Endothelial cell of umbilical vein (primary cell): ENCODE results near the gene DACH2. TPM values are rescaled to one million over a fixed set of nuclear protein-coding genes. Genes with fewer than 3 reads are reported as not detected.

Experiments used
- BruUV-seq: library from RNA; stranded (reverse); fragments of 400-500 nt; replicated peaks from 2 replicates; lab custom pipeline; 2021; lab: Mats Ljungman, UMichigan
- CTCF ChIA-PET: fragments of 300-600, 350-600 bp; sonication (Branson Sonifier 250); formaldehyde crosslinking; loops from one replicate; lab custom pipeline; 2021; ENCODE audit warnings: antibody characterized with exemption, inconsistent platforms; lab: Charles Lee
- POLR2A ChIA-PET: fragments of 300-600, 350-600 bp; sonication (Branson Sonifier 250); formaldehyde crosslinking; loops from one replicate; lab custom pipeline; 2021; ENCODE audit warnings: antibody characterized with exemption, inconsistent platforms; lab: Charles Lee
- DNase-seq: peaks from one replicate; pipeline ENCODE4 v3.0.0-alpha.2; 2011; ENCODE audit warnings: low read depth, low spot score
- FAIRE-seq: peaks from 2 replicates; lab custom pipeline; 2011; peaks lifted over from hg19 to GRCh38; lab: Jason Lieb, UNC
- H2AFZ ChIP-seq: 2 replicates; pipeline ENCODE4 v1.6.0; 2012; ENCODE audit warnings: low read depth, low read length, control low read depth, inconsistent platforms
- H3K27ac ChIP-seq: 2 replicates; pipeline ENCODE4 v1.5.1; 2011; ENCODE audit warnings: low read depth, mild to moderate bottlenecking, control low read depth, low read length, moderate library complexity; ENCODE audit not compliant: insufficient read depth
- H3K27me3 ChIP-seq, 2 experiments: 2 replicates each; pipeline versions ENCODE4 v1.6.0 to v1.6.1; 2011; ENCODE audit warnings: low read length in 2 of 2, mixed read lengths in 1 of 2; ENCODE audit not compliant: control insufficient read depth in 2 of 2, insufficient read depth in 2 of 2
- H3K36me3 ChIP-seq, 2 experiments: 2 replicates in 1 of 2; 3 replicates in 1 of 2; pipeline ENCODE4 v1.5.1; 2011; ENCODE audit warnings: low read length in 2 of 2, mild to moderate bottlenecking in 1 of 2, moderate library complexity in 1 of 2; ENCODE audit not compliant: control insufficient read depth in 2 of 2, insufficient read depth in 2 of 2; ENCODE audit errors: extremely low read depth in 1 of 2
- H3K4me1 ChIP-seq: 3 replicates; pipeline ENCODE4 v1.5.1; 2011; ENCODE audit warnings: mild to moderate bottlenecking, low read length; ENCODE audit not compliant: control insufficient read depth, insufficient read depth; ENCODE audit errors: extremely low read depth
- H3K4me2 ChIP-seq: 2 replicates; pipeline ENCODE4 v1.6.1; 2011; ENCODE audit warnings: low read length, control low read depth, mixed read lengths; ENCODE audit not compliant: insufficient read depth
- H3K4me3 ChIP-seq, 3 experiments: fragments of 200-600 bp in 1 of 3; sonication (generic), shearing (Covaris generic) in 1 of 3; replicated peaks in 1 of 3; 2 replicates each; pipeline ENCODE4 v1.5.1; 2011 to 2016; ENCODE audit warnings: control low read depth in 3 of 3, low read length in 3 of 3, mild to moderate bottlenecking in 2 of 3, inconsistent platforms in 1 of 3, low read depth in 1 of 3, moderate library complexity in 1 of 3; ENCODE audit not compliant: insufficient read depth in 1 of 3
- H3K79me2 ChIP-seq: 2 replicates; pipeline ENCODE4 v1.6.0; 2012; ENCODE audit warnings: low read length, inconsistent platforms; ENCODE audit not compliant: control insufficient read depth, insufficient read depth
- H3K9ac ChIP-seq: replicated peaks from 2 replicates; pipeline ENCODE3; 2011; ENCODE audit warnings: low read length, control low read depth; ENCODE audit not compliant: insufficient read depth; ENCODE audit errors: extremely low read depth
- H3K9me1 ChIP-seq: replicated peaks from 3 replicates; pipeline ENCODE4 v1.6.0; 2011; ENCODE audit warnings: mild to moderate bottlenecking, low read length; ENCODE audit not compliant: control insufficient read depth, insufficient read depth; ENCODE audit errors: extremely low read depth
- H3K9me3 ChIP-seq: replicated peaks from 2 replicates; pipeline ENCODE4 v1.5.1; 2012; ENCODE audit warnings: low read length, inconsistent platforms; ENCODE audit not compliant: control insufficient read depth, insufficient read depth
- H4K20me1 ChIP-seq: replicated peaks from 2 replicates; pipeline ENCODE3; 2011; ENCODE audit warnings: mild to moderate bottlenecking, low read length; ENCODE audit not compliant: control insufficient read depth, insufficient read depth; ENCODE audit errors: extremely low read depth
- FOS ChIP-seq: IDR thresholded peaks from 2 replicates; pipeline ENCODE4 v1.6.1; 2011; ENCODE audit warnings: mild to moderate bottlenecking, low read length, moderate library complexity, borderline replicate concordance; ENCODE audit not compliant: insufficient read depth
- GATA2 ChIP-seq: IDR thresholded peaks from 2 replicates; pipeline ENCODE4 v1.7.0; 2011; ENCODE audit warnings: low read depth, mild to moderate bottlenecking, moderate library complexity, mixed read lengths, low read length; ENCODE audit not compliant: insufficient read length, insufficient read depth
- JUN ChIP-seq: IDR thresholded peaks from 2 replicates; pipeline ENCODE4 v1.6.1; 2011; ENCODE audit warnings: borderline replicate concordance, low read depth; ENCODE audit not compliant: insufficient read length, insufficient read depth
- MYC ChIP-seq: IDR thresholded peaks from one replicate; pipeline ENCODE4 v1.6.1; 2011; ENCODE audit warnings: mild to moderate bottlenecking, low read depth, low read length
- POLR2A ChIP-seq: IDR thresholded peaks from 2 replicates; pipeline ENCODE4 v1.6.1; 2012; ENCODE audit warnings: low read depth, mild to moderate bottlenecking, control low read depth, low read length
- POLR2AphosphoS5 ChIP-seq: IDR thresholded peaks from 2 replicates; pipeline ENCODE4 v1.6.1; 2012; ENCODE audit warnings: low read depth, mild to moderate bottlenecking, control low read depth, low read length, moderate library complexity; ENCODE audit not compliant: insufficient read depth
- dilution Hi-C: fragments of 300-500 bp; cut with MboI; formaldehyde crosslinking; loops from one replicate; pipeline ENCODE4 v1.15.0; 2019; ENCODE audit warnings: low sequenced_read_pairs; ENCODE audit not compliant: extremely low pct_ligation_motif_present
- intact Hi-C: fragments of 100-400 bp; cut with micrococcal nuclease; formaldehyde crosslinking; loops from one replicate; pipeline ENCODE4 v1.10.0; 2022
- polyA plus RNA-seq, 4 experiments: library from polyadenylated mRNA; depleted of rRNA in 3 of 4; stranded (reverse) in 3 of 4; unstranded in 1 of 4; fragments of >200 nt; gene quantifications; 2 replicates each; pipeline versions ENCODE4 v1.2.1 to v1.2.3, GENCODE V29; 2011 to 2012; ENCODE audit warnings: missing spikeins in 1 of 4
- total RNA-seq: library from RNA; stranded (reverse); gene quantifications from 2 replicates; pipeline ENCODE4 v1.2.3, GENCODE V29; 2021
- TF ChIP-seq, protein P1 (sequence below), 2 donors: IDR thresholded peaks; 1 replicate in 1 of 2; 2 replicates in 1 of 2; pipeline ENCODE4 v1.5.1; 2011; ENCODE audit warnings: low read length in 2 of 2, mild to moderate bottlenecking in 2 of 2, moderate library complexity in 2 of 2, control low read depth in 1 of 2, inconsistent platforms in 1 of 2, low read depth in 1 of 2; ENCODE audit not compliant: insufficient read depth in 1 of 2; ENCODE audit errors: extremely low read depth in 1 of 2

DACH2 gene
- total and polyA plus RNA-seq, 2 donors (not counting 3 experiments of a cell fraction or from before 2014, with no cell fraction given) = not detected

- CTCF ChIA-PET = no interaction called here
- BruUV-seq = no TSS peak
- Histone ChIP-seq H3K27me3 (peaks cover 9 to 12% of the 10 kb centered on the region in 2 experiments), H3K36me3 (no peaks in the 10 kb centered on the region), H3K79me2 (no peaks in the 10 kb centered on the region), H3K4me3 (no peak overlapping the region), H2AFZ (no peak overlapping the region), H3K27ac (no peak overlapping the region), H3K9me1 (no peaks in the 10 kb centered on the region), H3K4me2 (no peak overlapping the region), H3K9me3 (no peaks in the 10 kb centered on the region), H3K4me1 (peaks cover 5% of the 10 kb centered on the region), H3K9ac (no peak overlapping the region), H4K20me1 (no peaks in the 10 kb centered on the region)
- DNase-seq = no peak
- FAIRE-seq = no peak
- POLR2A ChIA-PET = no interaction called here
- intact Hi-C loops (no loop called here), dilution Hi-C loops (no loop called here)
- TF ChIP-seq JUN (no peak), MYC (no peak), POLR2AphosphoS5 (no peak)
These were observed 2.1 kb upstream of the DACH2 start for GRCh38 chrX:86146102-86146501.

- DNase-seq (no peak), FAIRE-seq (no peak)
- no TSS peak for BruUV-seq
- Histone ChIP-seq H3K79me2 (no peaks in the 10 kb centered on the region), H3K9me3 (no peaks in the 10 kb centered on the region), H3K27me3 (peaks cover 9 to 12% of the 10 kb centered on the region in 2 experiments), H3K4me1 (peaks cover 5% of the 10 kb centered on the region), H4K20me1 (no peaks in the 10 kb centered on the region), H2AFZ (peak overlapping the region; percentile 62), H3K4me3 (peak overlapping the region in 1 of 3 experiments; percentile 19), H3K36me3 (no peaks in the 10 kb centered on the region), H3K27ac (no peak overlapping the region), H3K4me2 (peak overlapping the region; percentile 17), H3K9ac (no peak overlapping the region), H3K9me1 (no peaks in the 10 kb centered on the region)
- POLR2A ChIA-PET = no interaction called here
- TF ChIP-seq POLR2A = no peak
- TF ChIP-seq FOS = no peak
- no peak for TF ChIP-seq JUN
- no peak for TF ChIP-seq GATA2
- TF ChIP-seq, protein P1, sequence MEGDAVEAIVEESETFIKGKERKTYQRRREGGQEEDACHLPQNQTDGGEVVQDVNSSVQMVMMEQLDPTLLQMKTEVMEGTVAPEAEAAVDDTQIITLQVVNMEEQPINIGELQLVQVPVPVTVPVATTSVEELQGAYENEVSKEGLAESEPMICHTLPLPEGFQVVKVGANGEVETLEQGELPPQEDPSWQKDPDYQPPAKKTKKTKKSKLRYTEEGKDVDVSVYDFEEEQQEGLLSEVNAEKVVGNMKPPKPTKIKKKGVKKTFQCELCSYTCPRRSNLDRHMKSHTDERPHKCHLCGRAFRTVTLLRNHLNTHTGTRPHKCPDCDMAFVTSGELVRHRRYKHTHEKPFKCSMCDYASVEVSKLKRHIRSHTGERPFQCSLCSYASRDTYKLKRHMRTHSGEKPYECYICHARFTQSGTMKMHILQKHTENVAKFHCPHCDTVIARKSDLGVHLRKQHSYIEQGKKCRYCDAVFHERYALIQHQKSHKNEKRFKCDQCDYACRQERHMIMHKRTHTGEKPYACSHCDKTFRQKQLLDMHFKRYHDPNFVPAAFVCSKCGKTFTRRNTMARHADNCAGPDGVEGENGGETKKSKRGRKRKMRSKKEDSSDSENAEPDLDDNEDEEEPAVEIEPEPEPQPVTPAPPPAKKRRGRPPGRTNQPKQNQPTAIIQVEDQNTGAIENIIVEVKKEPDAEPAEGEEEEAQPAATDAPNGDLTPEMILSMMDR (IDR thresholded peaks at IDR 0.05; ENCODE audit: extremely low read depth in 1 of 2, insufficient read depth in 1 of 2, low read depth in 1 of 2, low read length in 2 of 2) = no peak
- intact Hi-C loops (no loop called here), dilution Hi-C loops (no loop called here)
- CTCF ChIA-PET = no interaction called here
These were observed 343 bp downstream of the DACH2 start for GRCh38 chrX:86148594-86148993.
